ENCODE measurements around the gene BBS2.

DNA sequence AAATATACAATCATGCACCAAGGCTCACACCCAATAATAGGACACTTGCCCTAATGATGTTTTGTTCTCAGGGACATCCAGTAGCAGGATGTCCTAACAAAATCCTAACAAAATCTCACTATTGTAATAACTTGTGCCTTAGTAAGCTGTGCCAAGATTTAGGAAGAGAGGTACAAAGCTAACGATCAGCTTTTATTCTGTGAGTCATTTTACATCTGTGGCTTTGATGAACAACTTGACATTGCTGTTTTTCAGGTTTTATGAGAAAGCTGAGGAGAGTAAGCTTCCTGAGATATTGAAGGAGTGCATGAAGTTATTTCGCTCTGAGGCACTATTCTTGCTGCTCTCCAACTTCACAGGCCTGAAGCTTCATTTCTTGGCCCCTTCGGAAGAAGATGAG is 49.6 kb downstream of the BBS2 start:
- TF ChIP-seq, protein P1, sequence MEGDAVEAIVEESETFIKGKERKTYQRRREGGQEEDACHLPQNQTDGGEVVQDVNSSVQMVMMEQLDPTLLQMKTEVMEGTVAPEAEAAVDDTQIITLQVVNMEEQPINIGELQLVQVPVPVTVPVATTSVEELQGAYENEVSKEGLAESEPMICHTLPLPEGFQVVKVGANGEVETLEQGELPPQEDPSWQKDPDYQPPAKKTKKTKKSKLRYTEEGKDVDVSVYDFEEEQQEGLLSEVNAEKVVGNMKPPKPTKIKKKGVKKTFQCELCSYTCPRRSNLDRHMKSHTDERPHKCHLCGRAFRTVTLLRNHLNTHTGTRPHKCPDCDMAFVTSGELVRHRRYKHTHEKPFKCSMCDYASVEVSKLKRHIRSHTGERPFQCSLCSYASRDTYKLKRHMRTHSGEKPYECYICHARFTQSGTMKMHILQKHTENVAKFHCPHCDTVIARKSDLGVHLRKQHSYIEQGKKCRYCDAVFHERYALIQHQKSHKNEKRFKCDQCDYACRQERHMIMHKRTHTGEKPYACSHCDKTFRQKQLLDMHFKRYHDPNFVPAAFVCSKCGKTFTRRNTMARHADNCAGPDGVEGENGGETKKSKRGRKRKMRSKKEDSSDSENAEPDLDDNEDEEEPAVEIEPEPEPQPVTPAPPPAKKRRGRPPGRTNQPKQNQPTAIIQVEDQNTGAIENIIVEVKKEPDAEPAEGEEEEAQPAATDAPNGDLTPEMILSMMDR (IDR thresholded peaks at IDR 0.05 in 2 of 3, conservative IDR thresholded peaks at IDR 0.05 in 1 of 3; ENCODE audit: insufficient read depth in 2 of 3, low read depth in 1 of 3, low read length in 3 of 3) = no peak
- no peak for TF ChIP-seq NUFIP1 (IDR thresholded peaks at IDR 0.05; ENCODE audit: partially characterized antibody)
- no peak for TF ChIP-seq EP300 (IDR thresholded peaks at IDR 0.05; ENCODE audit: low read length)
- TF ChIP-seq POLR2AphosphoS5 (IDR thresholded peaks at IDR 0.05; ENCODE audit: control insufficient read depth, insufficient read depth, low read depth, low read length) = no peak
- TF ChIP-seq, protein P2, sequence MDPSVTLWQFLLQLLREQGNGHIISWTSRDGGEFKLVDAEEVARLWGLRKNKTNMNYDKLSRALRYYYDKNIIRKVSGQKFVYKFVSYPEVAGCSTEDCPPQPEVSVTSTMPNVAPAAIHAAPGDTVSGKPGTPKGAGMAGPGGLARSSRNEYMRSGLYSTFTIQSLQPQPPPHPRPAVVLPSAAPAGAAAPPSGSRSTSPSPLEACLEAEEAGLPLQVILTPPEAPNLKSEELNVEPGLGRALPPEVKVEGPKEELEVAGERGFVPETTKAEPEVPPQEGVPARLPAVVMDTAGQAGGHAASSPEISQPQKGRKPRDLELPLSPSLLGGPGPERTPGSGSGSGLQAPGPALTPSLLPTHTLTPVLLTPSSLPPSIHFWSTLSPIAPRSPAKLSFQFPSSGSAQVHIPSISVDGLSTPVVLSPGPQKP (CRISPR knock-in tag; IDR thresholded peaks at IDR 0.05) = no peak

All from K562 (cell line).